CD14-positive monocyte (primary cell): Measurements from ENCODE around the gene RIMBP2. TPM values are rescaled to one million over a fixed set of nuclear protein-coding genes. Genes with fewer than 3 reads are reported as not detected.
A peak's percentile ranks its signal among the peaks of the same experiment; 100 is the strongest.

Experiments used
- DNase-seq, 3 donors: peaks; one replicate each; pipeline ENCODE4 v3.0.0-alpha.2; 2011 to 2022
- H2AFZ ChIP-seq: 2 replicates; pipeline ENCODE4 v1.6.0; 2012; ENCODE audit warnings: mild to moderate bottlenecking, low read depth, low read length, inconsistent platforms; ENCODE audit not compliant: insufficient read depth, poor library complexity, severe bottlenecking
- H3K27ac ChIP-seq, 2 donors: 1 replicate in 1 of 2; 2 replicates in 1 of 2; pipeline ENCODE4 v1.5.1; 2012 to 2013; ENCODE audit warnings: low read length in 2 of 2, control low read depth in 1 of 2, inconsistent platforms in 1 of 2, low read depth in 1 of 2, mild to moderate bottlenecking in 1 of 2
- H3K27me3 ChIP-seq, 2 donors: one replicate each; pipeline versions ENCODE4 v1.6.0 to v1.6.1; 2011 to 2013; ENCODE audit warnings: low read length in 2 of 2; ENCODE audit not compliant: control insufficient read depth in 2 of 2, insufficient read depth in 2 of 2
- H3K36me3 ChIP-seq, 2 donors: replicated peaks in 1 of 2; 1 replicate in 1 of 2; 2 replicates in 1 of 2; pipeline versions ENCODE4 v1.5.1 to v1.6.1; 2012 to 2013; ENCODE audit warnings: low read length in 2 of 2, control low read depth in 1 of 2, inconsistent platforms in 1 of 2, mild to moderate bottlenecking in 1 of 2; ENCODE audit not compliant: insufficient read depth in 2 of 2, control insufficient read depth in 1 of 2
- H3K4me1 ChIP-seq, 2 donors: 1 replicate in 1 of 2; 2 replicates in 1 of 2; pipeline versions ENCODE4 v1.5.1 to v1.6.1; 2012 to 2013; ENCODE audit warnings: low read length in 2 of 2, control low read depth in 1 of 2, inconsistent platforms in 1 of 2, mild to moderate bottlenecking in 1 of 2, moderate library complexity in 1 of 2; ENCODE audit not compliant: insufficient read depth in 2 of 2, control insufficient read depth in 1 of 2
- H3K4me2 ChIP-seq: replicated peaks from 2 replicates; pipeline ENCODE3; 2012; ENCODE audit warnings: low read length, moderate library complexity, mild to moderate bottlenecking; ENCODE audit not compliant: poor library complexity, severe bottlenecking; ENCODE audit errors: extremely low read depth
- H3K4me3 ChIP-seq, 3 experiments: fragments of 200-600 bp in 1 of 3; sonication (generic) in 1 of 3; replicated peaks in 1 of 3; 1 replicate in 2 of 3; 2 replicates in 1 of 3; pipeline ENCODE4 v1.5.1; 2011 to 2013; ENCODE audit warnings: low read length in 3 of 3, mild to moderate bottlenecking in 3 of 3, control low read depth in 2 of 3, low read depth in 2 of 3, inconsistent platforms in 1 of 3, moderate library complexity in 1 of 3
- H3K79me2 ChIP-seq: 2 replicates; pipeline ENCODE4 v1.6.0; 2012; ENCODE audit warnings: mild to moderate bottlenecking, control low read depth, inconsistent platforms, low read length, moderate library complexity; ENCODE audit not compliant: insufficient read depth
- H3K9ac ChIP-seq: 2 replicates; pipeline ENCODE4 v1.6.0; 2017; ENCODE audit warnings: low read length, mild to moderate bottlenecking; ENCODE audit not compliant: insufficient read depth, poor library complexity, severe bottlenecking
- H3K9me3 ChIP-seq, 2 donors: replicated peaks in 1 of 2; 1 replicate in 1 of 2; 2 replicates in 1 of 2; pipeline versions ENCODE4 v1.5.1 to v1.6.1; 2012 to 2013; ENCODE audit warnings: low read length in 2 of 2, control low read depth in 1 of 2; ENCODE audit not compliant: control insufficient read depth in 1 of 2, insufficient read depth in 1 of 2
- H4K20me1 ChIP-seq: 2 replicates; pipeline ENCODE4 v1.6.0; 2012; ENCODE audit warnings: mild to moderate bottlenecking, low read length, control low read depth, moderate library complexity; ENCODE audit not compliant: insufficient read depth
- H3K27ac Mint-ChIP-seq, 7 donors: one replicate each; pipeline ENCODE4 v1.8.0; 2020; ENCODE audit warnings: mild to moderate bottlenecking in 7 of 7, mixed read lengths in 7 of 7, moderate library complexity in 6 of 7, inconsistent platforms in 2 of 7
- H3K27me3 Mint-ChIP-seq, 3 donors: one replicate each; pipeline ENCODE4 v1.8.0; 2021 to 2022; ENCODE audit warnings: low read depth in 3 of 3, mild to moderate bottlenecking in 3 of 3, mixed read lengths in 3 of 3, moderate library complexity in 3 of 3, inconsistent platforms in 1 of 3
- H3K36me3 Mint-ChIP-seq, 2 donors: one replicate each; pipeline ENCODE4 v1.8.0; 2020; ENCODE audit warnings: mixed read lengths in 2 of 2, inconsistent platforms in 1 of 2, mild to moderate bottlenecking in 1 of 2
- H3K4me1 Mint-ChIP-seq: one replicate; pipeline ENCODE4 v1.8.0; 2020; ENCODE audit warnings: mild to moderate bottlenecking, mixed read lengths
- H3K4me3 Mint-ChIP-seq, 2 donors: one replicate each; pipeline ENCODE4 v1.8.0; 2020; ENCODE audit warnings: mild to moderate bottlenecking in 2 of 2, mixed read lengths in 2 of 2, moderate library complexity in 1 of 2
- H3K9me3 Mint-ChIP-seq, 7 donors: one replicate each; pipeline ENCODE4 v1.8.0; 2020 to 2022; ENCODE audit warnings: mixed read lengths in 7 of 7, mild to moderate bottlenecking in 6 of 7, moderate library complexity in 6 of 7, inconsistent platforms in 2 of 7
- CTCF ChIP-seq: fragments of 200-600 bp; IDR thresholded peaks from one replicate; pipeline ENCODE4 v1.8.0; 2022; ENCODE audit warnings: antibody characterized with exemption, mild to moderate bottlenecking
- WGBS: methylation state at CpG from one replicate; pipeline ENCODE4 v1.1.5; 2013; ENCODE audit warnings: missing lambda C conversion rate; ENCODE audit not compliant: insufficient coverage; 5-methylcytosine and 5-hydroxymethylcytosine counted together
- intact Hi-C, 2 donors: fragments of 100-400 bp; cut with micrococcal nuclease; formaldehyde crosslinking; loops; one replicate each; pipeline versions ENCODE4 v1.15.0 to v1.15.1; 2023
- polyA plus RNA-seq, 3 donors: library from polyadenylated mRNA; depleted of rRNA in 1 of 3; unstranded in 2 of 3; stranded (reverse) in 1 of 3; fragments of 300-500 nt in 2 of 3; fragments of >200 nt in 1 of 3; fragmentation: Illumina TruSeq in 2 of 3; gene quantifications; 1 replicate in 2 of 3; 2 replicates in 1 of 3; pipeline ENCODE4 v1.2.3, GENCODE V29; 2012 to 2021

The RIMBP2 gene
- polyA plus RNA-seq, 3 donors: not detected

- intact Hi-C loops: no loop called here
- Histone ChIP-seq H3K4me1 (no peaks in the 10 kb centered on the region), H2AFZ (no peak overlapping the region), H3K9me3 (peaks cover 8% of the 10 kb centered on the region in 2 donors), H3K36me3 (no peaks in the 10 kb centered on the region), H3K4me2 (no peak overlapping the region), H3K9ac (no peak overlapping the region), H3K27me3 (no peaks in the 10 kb centered on the region), H4K20me1 (no peaks in the 10 kb centered on the region), H3K27ac (no peak overlapping the region), H3K79me2 (no peaks in the 10 kb centered on the region), H3K4me3 (no peak overlapping the region)
- TF ChIP-seq CTCF: no peak
- Mint-ChIP-seq H3K36me3 (no peaks in the 10 kb centered on the region), H3K27me3 (peaks cover 0 to 3% (median 2%) of the 10 kb centered on the region in 3 donors), H3K4me1 (no peaks in the 10 kb centered on the region), H3K9me3 (peaks cover 2 to 13% (median 4%) of the 10 kb centered on the region in 7 donors), H3K4me3 (no peak overlapping the region), H3K27ac (peak overlapping the region in 2 of 7 donors; percentile 6 to 36)
- 100% methylated on average over 6 of the region's 11 CpGs for WGBS
- DNase-seq: no peak
These were observed 169.6 kb downstream of the RIMBP2 start for GRCh38 chr12:130546494-130546893.

- Mint-ChIP-seq H3K4me3 (no peak overlapping the region), H3K36me3 (no peaks in the 10 kb centered on the region), H3K27me3 (peaks cover 0 to 3% (median 0%) of the 10 kb centered on the region in 3 donors), H3K4me1 (no peaks in the 10 kb centered on the region), H3K27ac (no peak overlapping the region), H3K9me3 (peaks cover 2 to 11% (median 6%) of the 10 kb centered on the region in 7 donors)
- Histone ChIP-seq H3K36me3 (no peaks in the 10 kb centered on the region), H3K4me1 (no peaks in the 10 kb centered on the region), H3K4me2 (no peak overlapping the region), H4K20me1 (no peaks in the 10 kb centered on the region), H3K27ac (no peak overlapping the region), H3K79me2 (no peaks in the 10 kb centered on the region), H3K4me3 (no peak overlapping the region), H2AFZ (no peak overlapping the region), H3K9me3 (peaks cover 7 to 11% of the 10 kb centered on the region in 2 donors), H3K27me3 (no peaks in the 10 kb centered on the region), H3K9ac (no peak overlapping the region)
- no peak for DNase-seq
- no peak for TF ChIP-seq CTCF
- intact Hi-C loops: no loop called here
- 70% methylated on average over 6 of the region's 17 CpGs for WGBS
These were observed 170.6 kb downstream of the RIMBP2 start for GRCh38 chr12:130545475-130545874.
